Measurements from ENCODE around the gene ABCF1.

GRCh38 chr6:30592287-30592686 lies 21.0 kb downstream of the ABCF1 start:
- TF ChIP-seq FOXK2 (IDR thresholded peaks at IDR 0.05), result no peak
- no peak for TF ChIP-seq BHLHE40 (IDR thresholded peaks at IDR 0.05; ENCODE audit: borderline replicate concordance)
- no peak for TF ChIP-seq NFRKB (IDR thresholded peaks at IDR 0.05)
- TF ChIP-seq ARNT (IDR thresholded peaks at IDR 0.05), result no peak
- TF ChIP-seq CTBP1 (IDR thresholded peaks at IDR 0.05; ENCODE audit: borderline replicate concordance), result no peak
- TF ChIP-seq ZNF384 (IDR thresholded peaks at IDR 0.05), result no peak
- TF ChIP-seq TARDBP (IDR thresholded peaks at IDR 0.05), result no peak
- no peak for TF ChIP-seq SUZ12 (IDR thresholded peaks at IDR 0.05)
- TF ChIP-seq SP1 (IDR thresholded peaks at IDR 0.05), result no peak
- TF ChIP-seq FOXM1 (IDR thresholded peaks at IDR 0.05; ENCODE audit: borderline replicate concordance), result no peak
- no peak for TF ChIP-seq L3MBTL2 (conservative IDR thresholded peaks at IDR 0.05)
